ENCODE data around the gene TEAD1.
A peak's percentile ranks its signal among the peaks of the same experiment; 100 is the strongest.
"Not testable (repeated sequence)": the region's sequence is repeated elsewhere in the genome, so short reads cannot be mapped to it uniquely, and the experiment has no call there.

TEAD1 gene

GRCh38 chr11:12754582-12755234 lies 80.5 kb downstream of the TEAD1 start:
- intact Hi-C loops (cut with DNase I) = no loop called here
- no peak for DNase-seq

GRCh38 chr11:12755510-12756453 lies 81.6 kb downstream of the TEAD1 start:
- intact Hi-C loops (cut with DNase I) = no loop called here
- no peak for DNase-seq

- intact Hi-C loops (cut with DNase I) = no loop called here
- no peak for DNase-seq
These were observed 82.2 kb downstream of the TEAD1 start for GRCh38 chr11:12756454-12756806.

GRCh38 chr11:12756867-12757266 lies 82.6 kb downstream of the TEAD1 start:
- intact Hi-C loops (cut with DNase I) = no loop called here
- no peak for DNase-seq

- DNase-seq = no peak
- intact Hi-C loops (cut with DNase I) = no loop called here
These were observed 83.2 kb downstream of the TEAD1 start for GRCh38 chr11:12757416-12757815.

- peak in 2 of 10 donors; percentile 20 to 28 for DNase-seq
- intact Hi-C loops (cut with DNase I) = not testable (repeated sequence)
These were observed 83.9 kb downstream of the TEAD1 start for GRCh38 chr11:12758117-12758516.

GRCh38 chr11:12761029-12761428 lies 86.8 kb downstream of the TEAD1 start:
- no peak for DNase-seq
- intact Hi-C loops (cut with DNase I) = no loop called here

GRCh38 chr11:12762278-12762677 lies 88.1 kb downstream of the TEAD1 start:
- intact Hi-C loops (cut with DNase I) = no loop called here
- no peak for DNase-seq

GRCh38 chr11:12762696-12763324 lies 88.6 kb downstream of the TEAD1 start:
- intact Hi-C loops (cut with DNase I) = no loop called here

GRCh38 chr11:12764187-12764914 lies 90.1 kb downstream of the TEAD1 start:
- intact Hi-C loops (cut with DNase I) = no loop called here
- peak in 1 of 10 donors; percentile 39 for DNase-seq

More at GRCh38 chr11:12762696-12763324, 88.6 kb downstream of the TEAD1 start:
- peak in 1 of 10 donors; percentile 35 for DNase-seq

GRCh38 chr11:12765428-12765827 lies 91.2 kb downstream of the TEAD1 start:
- peak in 9 of 10 donors; percentile 15 to 94 (median 57) for DNase-seq
- intact Hi-C loops (cut with DNase I) = no loop called here

GRCh38 chr11:12767027-12767426 lies 92.8 kb downstream of the TEAD1 start:
- DNase-seq = no peak
- intact Hi-C loops (cut with DNase I) = no loop called here

GRCh38 chr11:12767577-12767976 lies 93.4 kb downstream of the TEAD1 start:
- intact Hi-C loops (cut with DNase I) = no loop called here
- DNase-seq = no peak

GRCh38 chr11:12768726-12769673 lies 94.8 kb downstream of the TEAD1 start:
- DNase-seq = peak in 1 of 10 donors; percentile 18
- intact Hi-C loops (cut with DNase I) = no loop called here

GRCh38 chr11:12769834-12770345 lies 95.7 kb downstream of the TEAD1 start:
- intact Hi-C loops (cut with DNase I) = no loop called here
- no peak for DNase-seq

GRCh38 chr11:12770435-12770834 lies 96.2 kb downstream of the TEAD1 start:
- DNase-seq = no peak
- intact Hi-C loops (cut with DNase I) = no loop called here

- no peak for DNase-seq
- intact Hi-C loops (cut with DNase I) = no loop called here
These were observed 96.9 kb downstream of the TEAD1 start for GRCh38 chr11:12770966-12771597.

- intact Hi-C loops (cut with DNase I) = no loop called here
- DNase-seq = no peak
These were observed 97.7 kb downstream of the TEAD1 start for GRCh38 chr11:12771875-12772274.

- DNase-seq = no peak
- intact Hi-C loops (cut with DNase I) = no loop called here
These were observed 98.1 kb downstream of the TEAD1 start for GRCh38 chr11:12772324-12772723.

Data from posterior cingulate gyrus (tissue), 11 donors.